ENCODE measurements around the gene IL3.

The IL3 gene

GRCh38 chr5:132057498-132058255 lies 2.8 kb upstream of the IL3 start:
- no peak for DNase-seq

- no peak for DNase-seq
Measured at GRCh38 chr5:132058646-132059042, 1.8 kb upstream of the IL3 start.

GRCh38 chr5:132059043-132059695 lies 1.3 kb upstream of the IL3 start:
- DNase-seq: peak in 1 of 14 donors; percentile 72

GRCh38 chr5:132059696-132060500 lies 557 bp upstream of the IL3 start:
- no peak for DNase-seq

GRCh38 chr5:132063090-132063911 lies 2.8 kb downstream of the IL3 start:
- peak in 10 of 14 donors; percentile 5 to 69 (median 20) for DNase-seq

- DNase-seq: no peak
Measured at GRCh38 chr5:132064140-132064539, 3.7 kb downstream of the IL3 start.

GRCh38 chr5:132064738-132065331 lies 4.4 kb downstream of the IL3 start:
- peak in 10 of 14 donors; percentile 7 to 59 (median 37) for DNase-seq

GRCh38 chr5:132065351-132065937 lies 5.0 kb downstream of the IL3 start:
- DNase-seq: peak in 1 of 14 donors; percentile 75

GRCh38 chr5:132065951-132066701 lies 5.7 kb downstream of the IL3 start:
- no peak for DNase-seq

GRCh38 chr5:132066871-132067270 lies 6.4 kb downstream of the IL3 start:
- DNase-seq: no peak

GRCh38 chr5:132067451-132067850 lies 7.0 kb downstream of the IL3 start:
- no peak for DNase-seq

GRCh38 chr5:132067941-132068808 lies 7.7 kb downstream of the IL3 start:
- no peak for DNase-seq

GRCh38 chr5:132069561-132069960 lies 9.1 kb downstream of the IL3 start:
- peak in 3 of 14 donors; percentile 3 to 22 (median 14) for DNase-seq

- no peak for DNase-seq
Measured at GRCh38 chr5:132069994-132070393, 9.5 kb downstream of the IL3 start.

GRCh38 chr5:132070460-132071337 lies 10.2 kb downstream of the IL3 start:
- DNase-seq: no peak

GRCh38 chr5:132071338-132071707 lies 10.9 kb downstream of the IL3 start:
- no peak for DNase-seq

- DNase-seq: no peak
Measured at GRCh38 chr5:132072070-132072469, 11.6 kb downstream of the IL3 start.

- no peak for DNase-seq
Measured at GRCh38 chr5:132072528-132072927, 12.1 kb downstream of the IL3 start.
